GM12878 (cell line): ENCODE measurements around the gene LGI2. TPM values are rescaled to one million over a fixed set of nuclear protein-coding genes. Genes with fewer than 3 reads are reported as not detected.

ENCODE experiments used
- ATAC-seq: fragments of 200-7000 bp; cut with Tn5 transposase; 3 replicates; pipeline ENCODE4 v1.9.1; 2020; ENCODE audit warnings: mild to moderate bottlenecking, moderate library complexity
- BruUV-seq: library from RNA; stranded (reverse); fragments of 400-500 nt; replicated peaks from 2 replicates; lab custom pipeline; 2021; lab: Mats Ljungman, UMichigan
- CTCF ChIA-PET: fragments of 300-600 bp; sonication (Branson Sonifier 250); formaldehyde crosslinking; extraction: SDS; loops from one replicate; lab custom pipeline; 2021; ENCODE audit warnings: inconsistent platforms; lab: Yijun Ruan, JAX
- POLR2A ChIA-PET: fragments of 350-600 bp; formaldehyde crosslinking; extraction: SDS; loops from one replicate; lab custom pipeline; 2021; ENCODE audit warnings: inconsistent platforms; lab: Charles Lee
- RAD21 ChIA-PET: fragments of 300-600 bp; sonication (Branson Sonifier 250); formaldehyde crosslinking; loops from one replicate; lab custom pipeline; 2023; ENCODE audit warnings: antibody characterized with exemption; ENCODE audit not compliant: unreplicated experiment; lab: Charles Lee
- SMC1A ChIA-PET: fragments of 300-600 bp; sonication (Branson Sonifier 250); formaldehyde crosslinking; loops from one replicate; lab custom pipeline; 2023; ENCODE audit not compliant: unreplicated experiment, uncharacterized antibody; lab: Charles Lee
- DNase-seq: peaks from one replicate; pipeline ENCODE4 v3.0.0-alpha.2; 2011; ENCODE audit warnings: low read depth, low spot score
- FAIRE-seq: peaks from 3 replicates; lab custom pipeline; 2011; peaks lifted over from hg19 to GRCh38; lab: Jason Lieb, UNC
- H2AFZ ChIP-seq: 2 replicates; pipeline ENCODE4 v1.6.0; 2011; ENCODE audit warnings: low read depth, low read length, control low read depth; ENCODE audit not compliant: control insufficient read depth
- H3K27ac ChIP-seq: 2 replicates; pipeline ENCODE4 v1.5.1; 2011; ENCODE audit warnings: control low read depth; ENCODE audit not compliant: control insufficient read depth, insufficient read depth
- H3K27me3 ChIP-seq, 2 experiments: replicated peaks in 1 of 2; 2 replicates each; pipeline versions ENCODE4 v1.6.0 to v1.6.1; 2011; ENCODE audit warnings: low read length in 1 of 2; ENCODE audit not compliant: control insufficient read depth in 2 of 2, insufficient read depth in 2 of 2
- H3K36me3 ChIP-seq, 2 experiments: 2 replicates each; pipeline ENCODE4 v1.5.1; 2011; ENCODE audit warnings: low read length in 1 of 2; ENCODE audit not compliant: control insufficient read depth in 2 of 2, insufficient read depth in 2 of 2
- H3K4me1 ChIP-seq: 2 replicates; pipeline ENCODE4 v1.6.1; 2011; ENCODE audit warnings: mild to moderate bottlenecking, low read length, moderate library complexity, mixed read lengths; ENCODE audit not compliant: control insufficient read depth, insufficient read depth
- H3K4me2 ChIP-seq: 2 replicates; pipeline ENCODE4 v1.6.0; 2011; ENCODE audit warnings: control low read depth; ENCODE audit not compliant: control insufficient read depth, insufficient read depth
- H3K4me3 ChIP-seq: fragments of 200-600 bp; sonication (generic); 2 replicates; pipeline ENCODE4 v1.5.1; 2016
- H3K79me2 ChIP-seq: 2 replicates; pipeline ENCODE4 v1.6.0; 2011; ENCODE audit warnings: low read length; ENCODE audit not compliant: control insufficient read depth, insufficient read depth
- H3K9ac ChIP-seq: 2 replicates; pipeline ENCODE4 v1.8.0; 2011; ENCODE audit warnings: low read length, control low read depth, mixed read lengths; ENCODE audit not compliant: control insufficient read depth, insufficient read depth
- H3K9me3 ChIP-seq: replicated peaks from 3 replicates; pipeline ENCODE4 v1.5.1; 2011; ENCODE audit warnings: mild to moderate bottlenecking, low read length; ENCODE audit not compliant: control insufficient read depth, insufficient read depth
- H4K20me1 ChIP-seq: 2 replicates; pipeline ENCODE4 v1.6.0; 2011; ENCODE audit not compliant: control insufficient read depth, insufficient read depth
- BCLAF1 ChIP-seq: fragments of 450-650 bp; IDR thresholded peaks from 2 replicates; pipeline ENCODE4 v1.6.1; 2017; ENCODE audit warnings: antibody characterized with exemption, mild to moderate bottlenecking, moderate library complexity
- E2F4 ChIP-seq: IDR thresholded peaks from 2 replicates; pipeline ENCODE4 v1.6.1; 2012; ENCODE audit warnings: low read depth, low read length, improper control_type of control experiment
- EED ChIP-seq: sonication (generic); IDR thresholded peaks from 2 replicates; pipeline ENCODE4 v1.6.1; 2016; ENCODE audit warnings: antibody characterized with exemption, low read depth
- ELK1 ChIP-seq: IDR thresholded peaks from 2 replicates; pipeline ENCODE4 v1.6.1; 2012; ENCODE audit warnings: low read depth, low read length, improper control_type of control experiment
- EZH2 ChIP-seq: IDR thresholded peaks from 2 replicates; pipeline ENCODE4 v1.6.1; 2012; ENCODE audit warnings: low read depth, mild to moderate bottlenecking, control low read depth, inconsistent platforms, low read length, borderline replicate concordance; ENCODE audit not compliant: control insufficient read depth
- HDAC6 ChIP-seq: fragments of 200-600 bp; sonication (generic); IDR thresholded peaks from one replicate; pipeline ENCODE4 v1.8.0; 2017; ENCODE audit warnings: antibody characterized with exemption; ENCODE audit not compliant: unreplicated experiment
- IRF3 ChIP-seq: fragments of 450-650 bp; IDR thresholded peaks from 2 replicates; pipeline ENCODE4 v1.6.1; 2014; ENCODE audit warnings: mild to moderate bottlenecking
- KLF5 ChIP-seq: fragments of 450-650 bp; IDR thresholded peaks from 2 replicates; pipeline ENCODE4 v1.6.1; 2014; ENCODE audit warnings: mild to moderate bottlenecking; ENCODE audit not compliant: partially characterized antibody
- RELA ChIP-seq: fragments of 450-650 bp; IDR thresholded peaks from 2 replicates; pipeline ENCODE4 v1.8.0; 2014; ENCODE audit warnings: borderline replicate concordance; ENCODE audit not compliant: partially characterized antibody
- SKIL ChIP-seq: fragments of 450-650 bp; IDR thresholded peaks from 2 replicates; pipeline ENCODE4 v1.6.1; 2017; ENCODE audit warnings: mild to moderate bottlenecking, low read depth, inconsistent platforms; ENCODE audit not compliant: poor library complexity, severe bottlenecking
- SMC3 ChIP-seq: IDR thresholded peaks from 2 replicates; pipeline ENCODE4 v1.6.1; 2011; ENCODE audit warnings: low read length, improper control_type of control experiment, borderline replicate concordance
- SPI1 ChIP-seq: IDR thresholded peaks from 2 replicates; pipeline ENCODE4 v1.6.1; 2011; ENCODE audit warnings: low read depth, mild to moderate bottlenecking, low read length, moderate library complexity, borderline replicate concordance; ENCODE audit not compliant: insufficient read depth
- STAT3 ChIP-seq: IDR thresholded peaks from 2 replicates; pipeline ENCODE4 v1.6.1; 2011; ENCODE audit warnings: low read depth, low read length, improper control_type of control experiment
- USF2 ChIP-seq: IDR thresholded peaks from 2 replicates; pipeline ENCODE4 v1.6.1; 2011; ENCODE audit warnings: low read depth, low read length, improper control_type of control experiment, borderline replicate concordance
- ZNF217 ChIP-seq: fragments of 450-650 bp; IDR thresholded peaks from 2 replicates; pipeline ENCODE4 v1.6.1; 2017; ENCODE audit warnings: antibody characterized with exemption, mild to moderate bottlenecking
- WGBS: methylation state at CpG from one replicate; pipeline ENCODE4 v1.1.6; 2016; ENCODE audit warnings: low lambda C conversion rate; ENCODE audit not compliant: insufficient replicate concordance, insufficient coverage; ENCODE audit errors: missing lambda C conversion rate; 5-methylcytosine and 5-hydroxymethylcytosine counted together
- in situ Hi-C: fragments of 300-500 bp; cut with MboI; formaldehyde crosslinking; loops from 9 replicates; pipeline ENCODE4 v1.14.3; 2018; ENCODE audit warnings: mixed read lengths
- intact Hi-C: fragments of 100-400 bp; cut with micrococcal nuclease; formaldehyde crosslinking; loops from one replicate; pipeline ENCODE4 v1.14.2; 2022; ENCODE audit not compliant: unreplicated experiment
- polyA plus RNA-seq, 11 experiments: library from polyadenylated mRNA; depleted of rRNA in 4 of 11; unstranded in 6 of 11; stranded (reverse) in 5 of 11; fragments of >200 nt; fragmentation: Nextera tagmentation in 4 of 11; fragmentation: Illumina TruSeq in 1 of 11; extraction: Ambion mirVana in 4 of 11; extraction: Trizol in 1 of 11; gene quantifications; 1 replicate in 1 of 11; 2 replicates in 10 of 11; pipeline versions ENCODE4 v1.2.1 to v1.2.3, GENCODE V29; 2011 to 2016; ENCODE audit warnings: inconsistent platforms in 2 of 11, missing spikeins in 2 of 11, low read depth in 1 of 11
- total RNA-seq, 4 experiments: library from RNA; depleted of rRNA in 3 of 4; stranded (reverse); fragments of >200 nt in 3 of 4; fragmentation: Illumina TruSeq in 1 of 4; extraction: Trizol in 1 of 4; gene quantifications; 2 replicates each; pipeline versions ENCODE4 v1.2.1 to v1.2.3, GENCODE V29; 2013 to 2021

LGI2 gene
- total and polyA plus RNA-seq, 10 of the 15 experiments (the other 5 are each of a cell fraction or from before 2014, with no cell fraction given) = not detected

- H3K36me3 ChIP-seq = no peaks in the 10 kb centered on the region
- H3K79me2 ChIP-seq = no peaks in the 10 kb centered on the region
- intact Hi-C loops (no loop called here), in situ Hi-C loops (no loop called here)
- no peak overlapping the region for H3K4me2 ChIP-seq
- no peaks in the 10 kb centered on the region for H3K27me3 ChIP-seq
- DNase-seq (no peak), ATAC-seq (no peak), FAIRE-seq (no peak)
- H3K9me3 ChIP-seq = no peaks in the 10 kb centered on the region
- H2AFZ ChIP-seq = no peak overlapping the region
- RAD21 ChIA-PET = no interaction called here
- SMC1A ChIA-PET = no interaction called here
- no peak overlapping the region for H3K9ac ChIP-seq
- no peaks in the 10 kb centered on the region for H3K4me1 ChIP-seq
- CTCF ChIA-PET = no interaction called here
- WGBS = 33% methylated on average over 3 of the region's 3 CpGs
- no peak overlapping the region for H3K27ac ChIP-seq
- no peak overlapping the region for H3K4me3 ChIP-seq
- no TSS peak for BruUV-seq
- no peaks in the 10 kb centered on the region for H4K20me1 ChIP-seq
- POLR2A ChIA-PET = no interaction called here
- TF ChIP-seq SMC3 (no peak), RELA (no peak), SPI1 (no peak), BCLAF1 (no peak), KLF5 (no peak), STAT3 (no peak), E2F4 (no peak), EED (no peak), ELK1 (no peak), EZH2 (no peak), IRF3 (no peak), HDAC6 (no peak), SKIL (no peak), ZNF217 (no peak), USF2 (no peak)
Measured at GRCh38 chr4:25070545-25070944, 39.8 kb upstream of the LGI2 start.
